Measurements from ENCODE around the gene DNAH2. TPM values are rescaled to one million over a fixed set of nuclear protein-coding genes. Genes with fewer than 3 reads are reported as not detected.
A peak's percentile ranks its signal among the peaks of the same experiment; 100 is the strongest.

Gene DNAH2
- total and polyA plus RNA-seq, 9 of the 15 experiments (the other 6 are each of a cell fraction or from before 2014, with no cell fraction given): 0.03 TPM; not detected in 8

DNA sequence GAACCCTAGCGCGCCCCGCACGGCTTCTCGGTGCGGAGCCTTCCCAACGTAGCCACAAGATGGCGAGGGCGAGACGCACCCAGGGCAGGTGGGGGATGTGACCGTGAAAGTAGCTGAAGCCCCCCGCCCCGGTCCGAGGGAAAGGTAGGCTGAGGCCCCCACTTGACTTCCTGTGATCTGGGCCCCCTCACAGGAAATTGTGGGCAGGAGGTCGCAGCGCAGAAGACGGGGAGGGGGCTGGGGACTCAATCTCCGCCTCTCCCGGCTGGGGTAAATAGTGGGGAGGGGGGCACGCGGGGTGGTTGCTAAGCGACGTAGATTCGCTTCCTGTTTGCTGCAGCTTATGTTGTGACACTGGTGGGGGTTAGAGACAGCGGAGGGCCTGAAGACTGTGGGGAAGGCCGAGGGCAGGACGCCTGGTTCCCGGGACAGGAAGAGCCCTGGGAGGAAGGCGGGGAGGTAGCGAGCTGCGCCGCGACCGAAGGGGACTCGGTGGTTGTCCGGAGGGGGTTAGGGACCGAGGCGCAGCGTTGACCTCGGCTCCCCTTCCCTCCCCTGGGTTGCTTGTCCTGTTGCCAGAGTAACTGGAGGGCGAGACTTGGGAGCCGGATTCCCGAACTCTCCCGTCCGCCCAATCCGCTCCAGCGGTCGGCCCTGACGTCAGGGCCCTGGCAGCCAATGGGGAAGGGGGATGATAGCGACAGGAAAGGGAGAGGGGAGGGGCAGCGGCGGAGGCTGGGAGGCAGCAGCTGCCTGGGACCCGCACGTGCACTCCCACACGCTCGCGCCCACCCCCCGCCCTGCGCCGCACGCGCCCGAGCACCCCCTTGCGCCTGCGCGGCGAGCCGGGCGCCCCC is 117.6 kb downstream of the DNAH2 start (continued):
- TF ChIP-seq, protein P1, sequence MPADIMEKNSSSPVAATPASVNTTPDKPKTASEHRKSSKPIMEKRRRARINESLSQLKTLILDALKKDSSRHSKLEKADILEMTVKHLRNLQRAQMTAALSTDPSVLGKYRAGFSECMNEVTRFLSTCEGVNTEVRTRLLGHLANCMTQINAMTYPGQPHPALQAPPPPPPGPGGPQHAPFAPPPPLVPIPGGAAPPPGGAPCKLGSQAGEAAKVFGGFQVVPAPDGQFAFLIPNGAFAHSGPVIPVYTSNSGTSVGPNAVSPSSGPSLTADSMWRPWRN (IDR thresholded peaks at IDR 0.05; ENCODE audit: low read depth): peak; percentile 92
- TF ChIP-seq CREM (IDR thresholded peaks at IDR 0.05; ENCODE audit: low read depth) (peak; percentile 84), HSF4 (CRISPR knock-in tag; IDR thresholded peaks at IDR 0.05; ENCODE audit: borderline replicate concordance) (no peak), FOXJ3 (CRISPR knock-in tag; IDR thresholded peaks at IDR 0.05) (peak; percentile 40; the same call in 1 of the 2 replicates), NFYB (IDR thresholded peaks at IDR 0.05; ENCODE audit: extremely low read depth, insufficient read length) (peak; percentile 64), L3MBTL2 (IDR thresholded peaks at IDR 0.05) (peak; percentile 26; the same call in 1 of the 2 replicates), EP300 (IDR thresholded peaks at IDR 0.05; ENCODE audit: low read length) (0 out of 2 replicates have a peak, but pooled peaks have one; percentile 16), SAP30 (IDR thresholded peaks at IDR 0.05; ENCODE audit: borderline replicate concordance, insufficient read depth, low read depth, low read length, poor library complexity, severe bottlenecking) (peak; percentile 80), MYC (IDR thresholded peaks at IDR 0.05; ENCODE audit: low read depth, low read length) (peak; percentile 82), MYC (CRISPR knock-in tag; IDR thresholded peaks at IDR 0.05; ENCODE audit: borderline replicate concordance, low read depth) (no peak), MBD2 (IDR thresholded peaks at IDR 0.05; ENCODE audit: borderline replicate concordance, low read depth) (peak; percentile 36; the same call in 1 of the 2 replicates), ZNF184 (CRISPR knock-in tag; IDR thresholded peaks at IDR 0.05) (no peak)
- TF ChIP-seq, protein P2, sequence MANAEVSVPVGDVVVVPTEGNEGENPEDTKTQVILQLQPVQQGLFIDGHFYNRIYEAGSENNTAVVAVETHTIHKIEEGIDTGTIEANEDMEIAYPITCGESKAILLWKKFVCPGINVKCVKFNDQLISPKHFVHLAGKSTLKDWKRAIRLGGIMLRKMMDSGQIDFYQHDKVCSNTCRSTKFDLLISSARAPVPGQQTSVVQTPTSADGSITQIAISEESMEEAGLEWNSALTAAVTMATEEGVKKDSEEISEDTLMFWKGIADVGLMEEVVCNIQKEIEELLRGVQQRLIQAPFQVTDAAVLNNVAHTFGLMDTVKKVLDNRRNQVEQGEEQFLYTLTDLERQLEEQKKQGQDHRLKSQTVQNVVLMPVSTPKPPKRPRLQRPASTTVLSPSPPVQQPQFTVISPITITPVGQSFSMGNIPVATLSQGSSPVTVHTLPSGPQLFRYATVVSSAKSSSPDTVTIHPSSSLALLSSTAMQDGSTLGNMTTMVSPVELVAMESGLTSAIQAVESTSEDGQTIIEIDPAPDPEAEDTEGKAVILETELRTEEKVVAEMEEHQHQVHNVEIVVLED (CRISPR knock-in tag; IDR thresholded peaks at IDR 0.05): 0 out of 2 replicates have a peak, but pooled peaks have one; percentile 17

All from K562 (cell line).